Right atrium auricular region (tissue), 2 donors: Measurements from ENCODE around the gene AUH. TPM values are rescaled to one million over a fixed set of nuclear protein-coding genes. Genes with fewer than 3 reads are reported as not detected.
"Not testable (repeated sequence)": the region's sequence is repeated elsewhere in the genome, so short reads cannot be mapped to it uniquely, and the experiment has no call there.

Experiments
- DNase-seq: peaks from one replicate; pipeline ENCODE4 v3.0.0-alpha.2; 2019; ENCODE audit warnings: low spot score
- H3K27ac ChIP-seq, 2 donors: fragments of 200-600 bp; sonication (generic); 1 replicate in 1 of 2; 2 replicates in 1 of 2; pipeline ENCODE4 v1.5.1; 2016 to 2019
- H3K27me3 ChIP-seq, 2 donors: fragments of 200-600 bp; sonication (generic); one replicate each; pipeline versions ENCODE4 v1.5.1 to v1.6.0; 2017 to 2019
- H3K36me3 ChIP-seq: fragments of 200-600 bp; sonication (generic); one replicate; pipeline ENCODE4 v1.5.1; 2016
- H3K4me1 ChIP-seq, 2 donors: fragments of 200-600 bp; sonication (generic); one replicate each; pipeline versions ENCODE4 v1.5.1 to v1.6.0; 2017 to 2019
- H3K4me3 ChIP-seq, 2 donors: fragments of 200-600 bp; sonication (generic); 1 replicate in 1 of 2; 2 replicates in 1 of 2; pipeline ENCODE4 v1.5.1; 2017 to 2019; ENCODE audit warnings: mild to moderate bottlenecking in 1 of 2, moderate library complexity in 1 of 2
- H3K9me3 ChIP-seq, 2 donors: fragments of 200-600 bp; sonication (generic); one replicate each; pipeline ENCODE4 v1.5.1; 2019
- CTCF ChIP-seq, 2 donors: fragments of 200-600 bp; sonication (generic); IDR thresholded peaks; one replicate each; pipeline ENCODE4 v1.5.1; 2019; ENCODE audit warnings: antibody characterized with exemption in 2 of 2
- total RNA-seq, 2 donors: library from RNA; depleted of rRNA; stranded (reverse); fragments of >200 nt; gene quantifications; one replicate each; pipeline ENCODE4 v1.1.0, GENCODE V29; 2016

The AUH gene
- total RNA-seq, 2 donors from 2014 or later = 16.3 to 50.4 TPM

GRCh38 chr9:91376239-91376638, 14.5 kb upstream of the AUH start:
- no peak for TF ChIP-seq CTCF (IDR thresholded peaks at IDR 0.05)
- Histone ChIP-seq H3K36me3 (no peaks in the 10 kb centered on the region), H3K27ac (no peak overlapping the region), H3K4me3 (no peak overlapping the region), H3K4me1 (no peaks in the 10 kb centered on the region), H3K9me3 (no peaks in the 10 kb centered on the region), H3K27me3 (no peaks in the 10 kb centered on the region)
- DNase-seq = no peak

GRCh38 chr9:91374939-91375338, 13.2 kb upstream of the AUH start:
- no peaks in the 10 kb centered on the region for H3K9me3 ChIP-seq
- no peak for TF ChIP-seq CTCF (IDR thresholded peaks at IDR 0.05)
- H3K27ac ChIP-seq = no peak overlapping the region
- no peak for DNase-seq
- no peaks in the 10 kb centered on the region for H3K36me3 ChIP-seq
- no peaks in the 10 kb centered on the region for H3K27me3 ChIP-seq
- H3K4me3 ChIP-seq = no peak overlapping the region
- no peaks in the 10 kb centered on the region for H3K4me1 ChIP-seq

GRCh38 chr9:91371894-91372293, 10.2 kb upstream of the AUH start:
- DNase-seq = no peak
- H3K9me3 ChIP-seq = no peaks in the 10 kb centered on the region
- H3K4me1 ChIP-seq = no peaks in the 10 kb centered on the region
- no peak overlapping the region for H3K27ac ChIP-seq
- no peaks in the 10 kb centered on the region for H3K27me3 ChIP-seq
- no peak overlapping the region for H3K4me3 ChIP-seq
- H3K36me3 ChIP-seq = no peaks in the 10 kb centered on the region
- TF ChIP-seq CTCF (IDR thresholded peaks at IDR 0.05) = no peak

- not testable (repeated sequence) for H3K27me3 ChIP-seq, H3K4me3 ChIP-seq, H3K9me3 ChIP-seq, H3K4me1 ChIP-seq, H3K27ac ChIP-seq, DNase-seq, H3K36me3 ChIP-seq
Observed at GRCh38 chr9:91370006-91370405, 8.3 kb upstream of the AUH start.

GRCh38 chr9:91364702-91365101, 3.0 kb upstream of the AUH start:
- Histone ChIP-seq H3K4me3 (no peak overlapping the region), H3K27me3 (no peaks in the 10 kb centered on the region), H3K9me3 (no peaks in the 10 kb centered on the region), H3K4me1 (peaks cover 0 to 17% of the 10 kb centered on the region in 2 donors), H3K27ac (no peak overlapping the region), H3K36me3 (no peaks in the 10 kb centered on the region)
- TF ChIP-seq CTCF (IDR thresholded peaks at IDR 0.05) = no peak
- DNase-seq = no peak

GRCh38 chr9:91364005-91364404, 2.3 kb upstream of the AUH start:
- H3K4me1 ChIP-seq = peaks cover 0 to 23% of the 10 kb centered on the region in 2 donors

More at GRCh38 chr9:91364005-91364404, 2.3 kb upstream of the AUH start:
- Histone ChIP-seq H3K9me3 (no peaks in the 10 kb centered on the region), H3K27me3 (no peaks in the 10 kb centered on the region), H3K27ac (no peak overlapping the region), H3K4me3 (no peak overlapping the region), H3K36me3 (no peaks in the 10 kb centered on the region)
- no peak for TF ChIP-seq CTCF (IDR thresholded peaks at IDR 0.05)
- DNase-seq = no peak
